Uterus (tissue), 2 donors: ENCODE measurements around the gene THSD7B.

Source experiments
- CTCF ChIP-seq, 4 experiments: fragments of 200-600 bp in 2 of 4; fragments of 450-650 bp in 2 of 4; sonication (generic) in 2 of 4; IDR thresholded peaks; one replicate each; pipeline ENCODE4 v1.5.1; 2016 to 2019; ENCODE audit warnings: antibody characterized with exemption in 4 of 4, mild to moderate bottlenecking in 2 of 4, moderate library complexity in 1 of 4
- POLR2A ChIP-seq, 2 donors: fragments of 450-650 bp; IDR thresholded peaks; one replicate each; pipeline ENCODE4 v1.6.1; 2016; ENCODE audit warnings: antibody characterized with exemption in 2 of 2, mild to moderate bottlenecking in 1 of 2, moderate library complexity in 1 of 2

GRCh38 chr2:137566387-137566786 lies 801.0 kb downstream of the THSD7B start:
- TF ChIP-seq CTCF (IDR thresholded peaks at IDR 0.05) (no peak), POLR2A (IDR thresholded peaks at IDR 0.05) (no peak)
